GM08714 (cell line): ENCODE data around the gene FBN2.
A peak's percentile ranks its signal among the peaks of the same experiment; 100 is the strongest.

Experiments
- H3K4me3 ChIP-seq: fragments of 200-500 bp; sonication (Bioruptor generic); 2 replicates; pipeline ENCODE4 v1.5.1; 2014; ENCODE audit warnings: mild to moderate bottlenecking, low read length, inconsistent platforms
- ZNF274 ChIP-seq: IDR thresholded peaks from 2 replicates; pipeline ENCODE4 v1.6.1; 2012; ENCODE audit warnings: mild to moderate bottlenecking, low read depth, low read length

Gene FBN2

DNA sequence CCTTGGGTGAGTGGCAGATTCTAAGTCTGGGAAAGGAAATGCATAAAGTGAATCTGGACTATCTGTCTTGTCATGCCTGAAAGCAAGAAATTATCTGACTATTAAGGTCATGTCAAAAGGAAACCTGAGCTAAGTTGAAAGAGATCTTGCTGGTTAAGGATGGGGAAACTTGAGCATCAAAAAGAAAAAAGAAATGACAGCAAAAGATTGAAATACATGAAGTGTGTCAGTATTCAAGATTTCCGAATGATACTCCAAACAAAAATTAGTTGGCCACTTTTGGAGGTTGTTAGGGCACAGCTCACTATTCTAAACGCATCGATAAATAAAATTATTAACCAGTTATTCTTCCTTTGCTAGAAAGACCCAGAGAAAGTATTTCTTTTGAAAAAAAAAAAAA is 3.3 kb upstream of the FBN2 start:
- H3K4me3 ChIP-seq: no peak overlapping the region
- no peak for TF ChIP-seq ZNF274

DNA sequence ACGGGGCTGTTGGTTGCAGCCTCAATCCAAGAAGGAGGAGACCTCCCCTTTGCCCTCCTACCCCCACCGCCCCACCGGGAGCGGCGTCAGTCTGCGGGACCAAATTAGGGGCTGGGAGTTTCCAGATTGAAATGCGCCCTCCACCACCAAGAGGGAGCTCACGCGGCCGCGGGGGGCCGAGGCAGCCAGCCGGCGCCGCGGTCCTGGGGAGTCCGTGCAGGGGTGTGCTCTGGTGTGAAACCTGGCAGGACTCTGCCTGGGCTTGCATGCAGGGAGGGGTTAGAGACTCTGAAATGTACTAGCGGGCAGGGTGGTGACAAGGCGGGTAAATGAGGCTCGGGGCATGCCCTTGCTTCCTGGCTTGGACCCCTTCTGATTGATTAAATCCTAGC is 989 bp upstream of the FBN2 start:
- H3K4me3 ChIP-seq: peak overlapping the region; percentile 37; the same call in 1 of the 2 replicates
- no peak for TF ChIP-seq ZNF274

DNA sequence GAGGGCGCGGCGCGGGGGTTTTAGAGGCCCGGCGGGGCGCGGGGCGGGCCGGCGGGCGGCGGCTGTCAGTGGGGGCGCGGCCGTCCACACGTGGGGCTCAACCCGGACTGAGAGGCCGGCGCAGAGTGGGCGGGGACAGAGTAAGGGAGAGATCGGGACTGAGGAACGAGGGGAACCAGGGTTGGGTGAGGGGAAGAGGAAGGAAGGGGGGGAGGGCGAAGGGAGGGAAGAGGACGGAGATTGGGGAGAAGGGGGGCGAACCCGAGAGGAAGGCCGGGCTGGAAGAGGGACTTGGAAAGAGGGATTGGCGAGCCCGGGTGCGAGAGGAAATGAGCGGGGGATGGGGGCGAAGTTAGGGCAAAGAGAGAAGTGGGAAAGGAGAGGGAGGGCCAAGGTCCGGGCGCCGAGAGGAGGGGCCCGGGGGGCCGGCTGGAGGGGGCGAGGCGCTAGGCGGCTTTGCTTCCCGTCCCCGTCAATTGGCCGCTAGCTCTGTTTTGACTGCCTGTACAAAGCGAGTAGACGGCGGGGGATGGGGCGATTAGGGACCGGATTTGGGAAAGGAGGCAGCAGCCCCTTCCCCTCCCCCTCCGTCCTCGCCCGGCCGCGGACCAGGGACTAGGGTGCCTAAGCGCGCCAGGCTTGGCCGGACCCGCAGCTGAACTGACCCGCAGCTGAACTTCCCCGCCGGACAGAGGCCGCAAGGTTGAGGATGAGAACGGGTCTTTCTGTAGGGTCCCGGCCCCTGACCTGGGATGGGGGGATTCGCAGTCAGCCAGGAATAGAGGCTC is 399 bp upstream of the FBN2 start:
- TF ChIP-seq ZNF274: no peak
- peak overlapping the region; percentile 37; the same call in 1 of the 2 replicates for H3K4me3 ChIP-seq

DNA sequence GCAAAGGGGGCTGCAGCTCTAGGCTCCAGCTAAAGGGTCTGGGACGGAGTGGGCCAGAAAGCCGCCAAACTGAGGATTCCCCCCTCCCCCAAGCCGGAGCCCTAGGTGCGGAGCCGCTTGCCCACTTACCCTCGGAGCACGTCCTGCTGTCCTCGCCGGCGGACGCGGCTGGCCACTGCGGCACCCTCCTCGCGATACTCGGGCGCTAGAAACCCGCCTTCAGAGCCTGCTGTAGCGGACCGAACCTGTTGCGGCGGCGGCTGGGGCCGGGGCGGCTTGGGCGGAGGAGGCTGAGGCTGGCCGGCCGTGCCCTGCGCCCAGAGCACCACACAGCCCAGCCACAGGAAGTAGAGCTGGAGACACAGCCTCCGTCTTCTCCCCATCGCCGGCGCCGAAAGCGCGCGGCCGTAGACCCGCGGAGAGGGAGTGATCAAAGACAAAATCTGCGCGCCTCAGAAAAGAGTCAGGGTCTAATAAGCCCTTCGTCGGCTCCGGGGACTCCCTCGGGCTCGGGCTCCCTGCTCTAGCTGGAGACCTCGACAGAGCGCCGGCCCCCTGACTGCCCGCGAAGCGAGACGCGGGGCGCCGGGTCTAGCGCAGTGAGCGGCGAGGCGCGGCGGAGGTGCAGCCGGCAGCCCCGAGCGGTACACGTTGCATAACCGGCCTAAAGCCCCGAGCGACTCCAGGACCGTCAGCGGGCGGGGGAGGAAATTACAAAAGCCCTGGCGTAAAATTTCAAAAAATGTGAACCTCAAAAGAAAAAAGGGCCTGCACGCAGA is 635 bp downstream of the FBN2 start:
- TF ChIP-seq ZNF274: no peak
- H3K4me3 ChIP-seq: peak overlapping the region; percentile 37

DNA sequence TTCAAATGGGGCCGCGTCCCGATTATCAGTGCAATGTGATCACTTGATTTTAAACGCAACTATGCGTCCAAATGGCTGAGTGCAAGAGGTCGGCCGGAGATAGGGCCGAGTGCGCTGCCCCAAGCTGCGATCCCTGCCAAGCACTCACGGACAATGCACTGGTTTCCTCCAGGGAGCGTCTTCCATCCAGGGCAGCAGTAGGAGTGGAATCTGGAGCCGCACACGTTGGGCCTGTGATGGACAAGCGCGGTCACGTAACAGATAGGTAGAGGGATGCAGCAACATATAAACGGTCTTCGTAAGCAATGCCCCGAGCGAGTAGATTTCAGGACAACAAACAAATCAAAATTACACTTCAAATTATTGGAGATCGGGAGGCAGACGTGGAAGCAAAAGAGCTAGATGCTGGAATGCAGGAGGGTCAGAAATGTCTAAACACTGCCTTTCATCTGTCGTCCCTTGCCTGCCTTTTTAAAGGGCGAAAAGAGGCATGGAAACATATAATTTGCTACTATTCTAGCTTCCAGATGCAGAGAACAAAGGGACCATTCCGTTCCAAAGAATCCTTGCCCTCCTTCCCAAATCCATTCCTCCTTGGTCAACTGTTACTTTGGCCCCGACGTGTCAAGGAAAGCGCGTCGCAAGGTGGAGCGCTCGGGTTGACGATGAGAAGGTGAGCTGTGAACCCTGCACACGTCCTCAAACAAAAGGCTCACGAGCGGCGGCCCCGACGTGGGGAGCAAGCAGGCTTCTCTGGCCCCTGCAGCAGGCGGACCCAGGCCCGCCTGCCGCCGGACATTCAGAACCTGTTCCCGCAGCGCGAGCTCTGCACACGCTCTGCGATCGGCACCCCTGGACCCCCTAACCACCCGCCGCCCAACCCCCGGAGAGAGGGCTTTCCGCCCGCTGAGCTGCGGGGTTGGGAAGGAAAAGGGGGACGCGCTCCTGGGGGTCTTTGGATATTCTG is 1.5 kb downstream of the FBN2 start:
- no peak for TF ChIP-seq ZNF274
- peak overlapping the region; percentile 37; the same call in 1 of the 2 replicates for H3K4me3 ChIP-seq

GRCh38 chr5:128535251-128535650 is 2.8 kb downstream of the FBN2 start:
- no peak overlapping the region for H3K4me3 ChIP-seq
- no peak for TF ChIP-seq ZNF274

DNA sequence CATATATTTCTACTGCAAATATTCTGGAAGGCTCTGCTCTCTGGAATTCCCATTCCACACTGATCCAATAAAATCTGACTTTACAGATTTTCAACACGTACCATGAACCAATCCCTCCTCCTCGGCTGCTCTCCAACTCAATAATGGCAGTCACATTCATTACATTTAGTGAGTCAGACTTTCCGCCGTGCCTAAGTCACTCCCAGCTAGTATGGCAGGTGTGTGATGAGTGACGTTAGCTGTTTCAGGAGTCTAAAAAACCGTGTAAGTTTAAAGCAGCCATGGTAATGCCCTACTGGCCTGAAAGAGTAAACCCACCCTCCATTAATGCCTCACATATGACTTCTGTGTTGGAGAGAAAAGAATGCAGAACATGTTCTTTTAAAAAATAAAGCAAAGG is 3.3 kb downstream of the FBN2 start:
- no peak overlapping the region for H3K4me3 ChIP-seq
- TF ChIP-seq ZNF274: no peak

- no peak overlapping the region for H3K4me3 ChIP-seq
- TF ChIP-seq ZNF274: no peak
Observed at GRCh38 chr5:128532776-128533175, 5.3 kb downstream of the FBN2 start.

- TF ChIP-seq ZNF274: no peak
- H3K4me3 ChIP-seq: no peak overlapping the region
Observed at GRCh38 chr5:128532127-128532526, 5.9 kb downstream of the FBN2 start.

DNA sequence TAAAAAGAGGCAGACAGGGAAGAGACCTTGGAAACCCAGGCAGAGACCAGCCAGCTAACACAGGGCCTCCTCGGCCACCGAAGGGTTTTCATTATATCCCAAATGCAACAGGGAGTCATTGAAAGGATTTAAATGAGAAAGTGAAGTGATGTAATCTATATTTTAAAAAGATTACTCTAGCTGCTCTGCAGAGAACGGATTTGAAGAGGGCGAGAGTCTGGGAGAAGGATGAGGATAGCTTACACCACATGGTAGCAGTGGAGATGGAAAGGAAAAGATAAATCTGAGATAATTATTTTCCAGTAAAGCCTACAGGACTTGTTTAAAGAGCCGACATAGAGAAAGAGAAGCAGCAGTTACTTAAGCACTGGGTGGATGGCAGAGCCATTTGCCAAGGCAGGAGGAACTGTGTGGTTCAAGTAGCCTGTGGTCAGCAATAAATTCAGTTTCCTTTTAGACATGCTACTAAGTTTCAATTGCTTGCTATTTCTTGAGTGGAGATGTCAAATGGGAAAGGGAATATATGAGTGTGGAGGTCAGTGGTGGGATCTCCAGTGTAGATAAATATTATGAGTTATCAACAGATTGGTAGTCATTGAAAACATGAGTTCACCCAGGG is 9.3 kb downstream of the FBN2 start:
- H3K4me3 ChIP-seq: no peak overlapping the region
- no peak for TF ChIP-seq ZNF274

DNA sequence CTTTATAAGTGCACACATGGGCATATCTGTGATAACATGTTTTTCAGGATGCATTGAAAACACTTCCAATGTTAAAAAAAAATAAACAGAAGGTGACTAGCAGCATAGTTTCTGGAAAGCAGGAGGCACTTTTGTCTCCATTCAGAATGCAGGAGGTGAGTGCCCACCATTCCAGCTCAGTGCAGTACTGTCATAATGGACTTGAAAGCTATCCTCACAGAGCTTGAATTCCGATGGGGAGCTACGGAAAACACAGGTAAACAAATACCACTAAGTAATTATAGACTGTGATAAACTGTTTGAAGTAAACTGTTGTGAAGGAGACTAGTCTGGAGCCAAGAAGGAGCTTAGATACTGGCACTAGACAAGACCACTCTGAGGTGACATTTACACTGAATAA is 9.9 kb downstream of the FBN2 start:
- TF ChIP-seq ZNF274: no peak

DNA sequence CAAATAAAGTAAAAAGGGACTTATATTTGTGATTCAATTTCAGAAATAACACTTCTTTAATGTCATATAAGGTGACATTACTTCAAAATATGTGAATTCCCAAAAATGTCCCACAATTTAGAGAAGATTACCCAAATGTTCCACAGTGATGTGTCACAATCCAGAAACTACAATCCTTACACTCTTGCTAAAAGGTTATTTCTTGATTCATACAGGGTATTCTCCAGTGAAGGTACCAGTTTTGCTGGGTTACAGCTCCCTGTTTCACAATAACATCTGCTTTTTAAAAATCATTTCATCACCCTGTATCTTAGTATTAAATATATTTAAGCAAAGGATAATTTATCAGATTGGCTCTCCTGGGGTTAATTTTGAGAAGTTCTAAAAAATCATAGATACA is 11.0 kb downstream of the FBN2 start:
- no peak for TF ChIP-seq ZNF274
- no peak overlapping the region for H3K4me3 ChIP-seq

More for the DNA sequence above, 9.9 kb downstream of the FBN2 start:
- H3K4me3 ChIP-seq: no peak overlapping the region

GRCh38 chr5:128522336-128522735 is 15.7 kb downstream of the FBN2 start:
- no peak overlapping the region for H3K4me3 ChIP-seq

DNA sequence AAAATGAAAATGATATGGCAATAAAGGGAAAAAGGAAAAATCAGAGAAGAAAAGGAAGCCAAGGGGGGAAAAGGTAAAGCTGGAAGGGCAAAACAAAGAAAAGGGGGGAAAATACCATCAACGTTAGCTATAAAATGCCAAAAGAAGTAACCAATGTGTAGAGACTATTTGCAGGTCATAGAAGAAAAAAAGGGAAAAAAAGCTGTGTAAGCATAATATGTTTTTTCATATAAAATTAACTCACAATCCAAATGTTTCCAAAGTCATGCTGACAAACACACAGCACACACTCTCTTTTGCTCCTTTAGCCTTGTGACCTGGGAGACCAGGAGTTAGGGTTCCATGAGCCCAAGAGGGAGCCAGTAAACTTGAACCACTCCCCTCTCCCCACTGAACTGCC is 18.2 kb downstream of the FBN2 start:
- TF ChIP-seq ZNF274: no peak
- no peak overlapping the region for H3K4me3 ChIP-seq

More at GRCh38 chr5:128522336-128522735, 15.7 kb downstream of the FBN2 start:
- TF ChIP-seq ZNF274: no peak

GRCh38 chr5:128516978-128517377 is 21.1 kb downstream of the FBN2 start:
- no peak overlapping the region for H3K4me3 ChIP-seq
- TF ChIP-seq ZNF274: no peak
